Neural progenitor cell (in vitro differentiated cells): ENCODE results near the gene C17orf113. TPM values are rescaled to one million over a fixed set of nuclear protein-coding genes. Genes with fewer than 3 reads are reported as not detected.

ENCODE experiments used
- DNase-seq: peaks from one replicate; pipeline ENCODE4 v3.0.0-alpha.2; 2016; ENCODE audit warnings: low spot score
- H2AFZ ChIP-seq: fragments of 200-600 bp; sonication (generic); replicated peaks from 2 replicates; pipeline ENCODE4 v1.6.1; 2016; ENCODE audit warnings: antibody characterized with exemption
- H3F3A ChIP-seq: fragments of 200-600 bp; sonication (generic); 2 replicates; pipeline ENCODE4 v1.6.1; 2016; ENCODE audit warnings: antibody characterized with exemption, low read depth
- H3K27ac ChIP-seq: fragments of 200-600 bp; sonication (generic); 2 replicates; pipeline ENCODE4 v1.5.1; 2016; ENCODE audit warnings: mild to moderate bottlenecking
- H3K27me3 ChIP-seq: fragments of 200-600 bp; sonication (generic); 2 replicates; pipeline ENCODE4 v1.6.1; 2016; ENCODE audit warnings: mild to moderate bottlenecking, moderate library complexity
- H3K36me3 ChIP-seq: fragments of 200-600 bp; sonication (generic); 2 replicates; pipeline ENCODE4 v1.5.1; 2016
- H3K4me1 ChIP-seq: fragments of 200-600 bp; sonication (generic); 2 replicates; pipeline ENCODE4 v1.6.1; 2016; ENCODE audit warnings: mixed run types
- H3K4me2 ChIP-seq: fragments of 200-600 bp; sonication (generic); 2 replicates; pipeline ENCODE4 v1.6.1; 2016
- H3K4me3 ChIP-seq: fragments of 200-600 bp; sonication (generic); 2 replicates; pipeline ENCODE4 v1.5.1; 2016
- H3K79me2 ChIP-seq: fragments of 200-600 bp; sonication (generic); 2 replicates; pipeline ENCODE4 v1.6.1; 2016; ENCODE audit warnings: low read depth
- H3K9ac ChIP-seq: fragments of 200-600 bp; sonication (generic); 2 replicates; pipeline ENCODE4 v1.6.1; 2016
- H3K9me3 ChIP-seq: fragments of 200-600 bp; sonication (generic); 2 replicates; pipeline ENCODE4 v1.5.1; 2016; ENCODE audit warnings: low read depth
- H4K20me1 ChIP-seq: fragments of 200-600 bp; sonication (generic); 2 replicates; pipeline ENCODE4 v1.6.1; 2016; ENCODE audit warnings: low read depth
- H3K27ac Mint-ChIP-seq: 3 replicates; pipeline ENCODE4 v1.8.0; 2021; ENCODE audit warnings: mixed read lengths
- H3K27me3 Mint-ChIP-seq: 2 replicates; pipeline ENCODE4 v1.8.0; 2022; ENCODE audit warnings: low read depth, mild to moderate bottlenecking, inconsistent platforms, moderate library complexity, mixed read lengths; ENCODE audit not compliant: insufficient read depth
- H3K36me3 Mint-ChIP-seq: 3 replicates; pipeline ENCODE4 v1.8.0; 2021; ENCODE audit warnings: mixed read lengths
- H3K4me1 Mint-ChIP-seq: 3 replicates; pipeline ENCODE4 v1.8.0; 2021; ENCODE audit warnings: mixed read lengths
- H3K4me3 Mint-ChIP-seq: 3 replicates; pipeline ENCODE4 v1.8.0; 2021; ENCODE audit warnings: mild to moderate bottlenecking, moderate library complexity, mixed read lengths
- H3K9me3 Mint-ChIP-seq: 3 replicates; pipeline ENCODE4 v1.8.0; 2020; ENCODE audit warnings: mixed read lengths
- CTCF ChIP-seq: fragments of 200-600 bp; sonication (generic); IDR thresholded peaks from 2 replicates; pipeline ENCODE4 v1.5.1; 2017; ENCODE audit warnings: antibody characterized with exemption, mild to moderate bottlenecking
- EZH2 ChIP-seq: fragments of 200-600 bp; sonication (generic); IDR thresholded peaks from 2 replicates; pipeline ENCODE4 v1.6.1; 2017; ENCODE audit warnings: antibody characterized with exemption, mild to moderate bottlenecking, moderate library complexity
- EZH2phosphoT487 ChIP-seq: fragments of 200-600 bp; sonication (generic); IDR thresholded peaks from 2 replicates; pipeline ENCODE4 v1.6.1; 2017; ENCODE audit warnings: antibody characterized with exemption
- total RNA-seq: library from RNA; depleted of rRNA; stranded (reverse); fragments of >200 nt; gene quantifications from 2 replicates; pipeline ENCODE4 v1.2.3, GENCODE V29; 2015; ENCODE audit warnings: low replicate concordance

Gene C17orf113
- total RNA-seq, 1 donor from 2014 or later = 2.2 TPM

- H3K9me3 ChIP-seq = no peaks in the 10 kb centered on the region
- no peak for TF ChIP-seq EZH2phosphoT487
- TF ChIP-seq CTCF = peak; percentile 85
- TF ChIP-seq EZH2 = peak; percentile 28
- peaks cover 43% of the 10 kb centered on the region for H3K79me2 ChIP-seq
- peak within 1 kb of the TSS; percentile 98 for H3K4me3 ChIP-seq
- no peaks in the 10 kb centered on the region for H3K36me3 ChIP-seq
- H3K4me1 ChIP-seq = peaks cover 14% of the 10 kb centered on the region
- Mint-ChIP-seq H3K36me3 (peaks cover 8% of the 10 kb centered on the region), H3K27me3 (peaks cover 5% of the 10 kb centered on the region), H3K4me1 (peaks cover 45% of the 10 kb centered on the region), H3K9me3 (no peaks in the 10 kb centered on the region), H3K27ac (peak within 1 kb of the TSS; percentile 69), H3K4me3 (peak within 1 kb of the TSS; percentile 97)
- peaks cover 59% of the 10 kb centered on the region for H3F3A ChIP-seq
- no peaks in the 10 kb centered on the region for H3K27me3 ChIP-seq
- no peak within 1 kb of the TSS for H3K27ac ChIP-seq
- H3K4me2 ChIP-seq = peak within 1 kb of the TSS; percentile 85
- H2AFZ ChIP-seq = peak within 1 kb of the TSS; percentile 63
- peak; percentile 96 for DNase-seq
- peaks cover 3% of the 10 kb centered on the region for H4K20me1 ChIP-seq
- H3K9ac ChIP-seq = peak within 1 kb of the TSS; percentile 94
Observed at GRCh38 chr17:42019509-42020404, 30.6 kb downstream of the C17orf113 start, which contains the start of gene NKIRAS2. NKIRAS2 (plus strand) TSS chr17:42020090; CDS start chr17:42021578, 1,488 bp downstream.

GRCh38 chr17:42018988-42019387, 31.4 kb downstream of the C17orf113 start:
- H3K4me3 Mint-ChIP-seq = peak overlapping the region; percentile 97

GRCh38 chr17:42018339-42018738, 32.1 kb downstream of the C17orf113 start:
- Histone ChIP-seq H3F3A (peaks cover 62% of the 10 kb centered on the region), H2AFZ (no peak overlapping the region), H3K27ac (no peak overlapping the region), H3K9me3 (no peaks in the 10 kb centered on the region), H3K9ac (peak overlapping the region; percentile 1), H3K79me2 (peaks cover 57% of the 10 kb centered on the region), H3K4me3 (peak overlapping the region; percentile 93), H3K4me2 (peak overlapping the region; percentile 87), H3K27me3 (no peaks in the 10 kb centered on the region), H3K4me1 (peaks cover 14% of the 10 kb centered on the region), H4K20me1 (peaks cover 11% of the 10 kb centered on the region), H3K36me3 (no peaks in the 10 kb centered on the region)
- Mint-ChIP-seq H3K4me1 (peaks cover 47% of the 10 kb centered on the region), H3K4me3 (peak overlapping the region; percentile 97), H3K36me3 (peaks cover 11% of the 10 kb centered on the region), H3K27me3 (peaks cover 5% of the 10 kb centered on the region), H3K27ac (peak overlapping the region; percentile 94), H3K9me3 (no peaks in the 10 kb centered on the region)
- peak; percentile 28 for DNase-seq
- TF ChIP-seq EZH2phosphoT487 (no peak), CTCF (no peak)

More at GRCh38 chr17:42018988-42019387, 31.4 kb downstream of the C17orf113 start:
- Histone ChIP-seq H3K27ac (no peak overlapping the region), H3K79me2 (peaks cover 50% of the 10 kb centered on the region), H4K20me1 (peaks cover 5% of the 10 kb centered on the region), H3K4me3 (no peak overlapping the region), H2AFZ (no peak overlapping the region), H3K36me3 (no peaks in the 10 kb centered on the region), H3K9me3 (no peaks in the 10 kb centered on the region), H3K27me3 (no peaks in the 10 kb centered on the region), H3K4me1 (peaks cover 14% of the 10 kb centered on the region), H3F3A (peaks cover 59% of the 10 kb centered on the region), H3K4me2 (no peak overlapping the region), H3K9ac (no peak overlapping the region)
- Mint-ChIP-seq H3K4me1 (peaks cover 43% of the 10 kb centered on the region), H3K9me3 (no peaks in the 10 kb centered on the region), H3K27me3 (peaks cover 5% of the 10 kb centered on the region), H3K27ac (no peak overlapping the region), H3K36me3 (peaks cover 8% of the 10 kb centered on the region)
- TF ChIP-seq EZH2 (no peak), CTCF (no peak), EZH2phosphoT487 (no peak)
- DNase-seq = no peak
